ENCODE results near the gene TOMM40. TPM values are rescaled to one million over a fixed set of nuclear protein-coding genes. Genes with fewer than 3 reads are reported as not detected.

The TOMM40 gene
- total and polyA plus RNA-seq, 2 of the 13 experiments (the other 11 are each of a cell fraction or from before 2014, with no cell fraction given): 72.0 to 110 TPM

DNA sequence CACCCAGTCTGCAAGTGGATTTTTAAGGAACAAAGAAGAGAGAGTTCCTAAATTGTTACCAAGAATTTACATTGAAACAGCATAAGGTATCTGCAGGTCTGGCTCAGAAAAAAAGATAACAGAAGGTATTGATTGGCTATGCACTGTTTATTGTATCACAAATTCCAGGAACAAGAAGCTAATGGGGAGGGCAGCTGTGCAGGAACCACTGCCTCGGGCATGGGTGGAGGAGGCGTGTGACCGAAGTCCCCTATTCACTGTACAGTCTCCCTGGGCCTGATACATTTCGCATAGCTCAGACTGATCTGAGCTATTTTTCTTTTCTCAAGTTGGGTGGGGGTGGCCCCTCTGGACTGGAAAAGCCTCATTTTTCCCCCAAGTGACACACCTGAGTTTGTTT lies 33.2 kb upstream of the TOMM40 start:
- ATAC-seq: peak; percentile 89
- in situ Hi-C loops (cut with HindIII; ENCODE audit: extremely low pct_ligation_motif_present, low pct_unique_long_range_greater_than_20kb): no loop called here
- intact Hi-C loops (cut with micrococcal nuclease; ENCODE audit: unreplicated experiment): no loop called here
- no peaks in the 10 kb centered on the region for H3K27me3 ChIP-seq (ENCODE audit: control insufficient read depth in 1 of 2, insufficient read depth in 2 of 2, low read length in 2 of 2)
- POLR2A ChIA-PET: interaction anchor here (0.7 to 3.6 kb wide), 5 partner anchors 9 to 48 kb away, joined by 4 to 36 read pairs (median 11); partner anchors contain the start of genes APOE, NECTIN2 and TOMM40
- no TSS peak for BruUV-seq (replicated peaks)
- no peak for DNase-seq (ENCODE audit: low spot score)
- H3K9ac ChIP-seq (ENCODE audit: insufficient read depth, low read depth, low read length): no peak overlapping the region
- 20% methylated on average over 4 of the region's 4 CpGs for WGBS (ENCODE audit: low lambda C conversion rate)
- H3K36me3 ChIP-seq (replicated peaks in 1 of 2; ENCODE audit: control insufficient read depth in 1 of 2, insufficient read depth in 2 of 2, low read length in 2 of 2): peaks cover 5 to 28% of the 10 kb centered on the region in 2 experiments; a peak in 4 of 5 replicates
- H3K4me2 ChIP-seq (ENCODE audit: low read depth, low read length): peak overlapping the region; percentile 57
- H2AFZ ChIP-seq (ENCODE audit: low read length): no peak overlapping the region
- no peak overlapping the region; a peak in 1 of 6 replicates for H3K4me3 ChIP-seq (replicated peaks in 1 of 3; ENCODE audit: insufficient read depth in 1 of 3, low read depth in 2 of 3, low read length in 3 of 3)
- H3K27ac ChIP-seq (ENCODE audit: extremely low read length, insufficient read depth, low read length): peak overlapping the region; percentile 65
- CTCF ChIA-PET (ENCODE audit: low intra/inter-chr PET ratio, low total read pairs): no interaction called here
- peaks cover 46% of the 10 kb centered on the region for H3K79me2 ChIP-seq (ENCODE audit: insufficient read depth, low read length)
- peaks cover 69% of the 10 kb centered on the region for H3K4me1 ChIP-seq (ENCODE audit: insufficient read depth, low read length)
- no peaks in the 10 kb centered on the region for H3K9me3 ChIP-seq (ENCODE audit: low read length)
- peak; percentile 36 for FAIRE-seq
- peaks cover 16% of the 10 kb centered on the region for H4K20me1 ChIP-seq (ENCODE audit: insufficient read depth, low read length)
- TF ChIP-seq ZSCAN25 (CRISPR knock-in tag; IDR thresholded peaks at IDR 0.05) (0 out of 2 replicates have a peak, but pooled peaks have one; percentile 54), ZNF274 (CRISPR knock-in tag; IDR thresholded peaks at IDR 0.05) (no peak), MZF1 (CRISPR knock-in tag; IDR thresholded peaks at IDR 0.05; ENCODE audit: borderline replicate concordance) (no peak), IRF2 (CRISPR knock-in tag; IDR thresholded peaks at IDR 0.05) (peak; percentile 26; the same call in 1 of the 2 replicates), ZNF44 (CRISPR knock-in tag; IDR thresholded peaks at IDR 0.05) (no peak), GZF1 (CRISPR knock-in tag; IDR thresholded peaks at IDR 0.05) (no peak), ZNF768 (CRISPR knock-in tag; IDR thresholded peaks at IDR 0.05) (no peak), ZFP82 (CRISPR knock-in tag; IDR thresholded peaks at IDR 0.05; ENCODE audit: borderline replicate concordance) (no peak), ZSCAN22 (CRISPR knock-in tag; IDR thresholded peaks at IDR 0.05) (no peak), TBX2 (CRISPR knock-in tag; IDR thresholded peaks at IDR 0.05; ENCODE audit: borderline replicate concordance) (peak; percentile 50; the same call in 1 of the 2 replicates), NRL (CRISPR knock-in tag; IDR thresholded peaks at IDR 0.05; ENCODE audit: borderline replicate concordance) (no peak), SMAD3 (CRISPR knock-in tag; IDR thresholded peaks at IDR 0.05) (no peak), ZFP36L2 (CRISPR knock-in tag; IDR thresholded peaks at IDR 0.05) (no peak), NR2C2 (CRISPR knock-in tag; IDR thresholded peaks at IDR 0.05; ENCODE audit: borderline replicate concordance) (no peak), ZNF350 (CRISPR knock-in tag; IDR thresholded peaks at IDR 0.05; ENCODE audit: borderline replicate concordance, low read depth) (no peak), ZNF260 (CRISPR knock-in tag; IDR thresholded peaks at IDR 0.05; ENCODE audit: borderline replicate concordance, low read depth) (no peak), GFI1 (CRISPR knock-in tag; IDR thresholded peaks at IDR 0.05; ENCODE audit: borderline replicate concordance) (no peak), ONECUT2 (CRISPR knock-in tag; IDR thresholded peaks at IDR 0.05) (peak; percentile 83), SOX6 (IDR thresholded peaks at IDR 0.05) (no peak), SOX6 (CRISPR knock-in tag; IDR thresholded peaks at IDR 0.05) (peak; percentile 76)
- TF ChIP-seq, protein P1, sequence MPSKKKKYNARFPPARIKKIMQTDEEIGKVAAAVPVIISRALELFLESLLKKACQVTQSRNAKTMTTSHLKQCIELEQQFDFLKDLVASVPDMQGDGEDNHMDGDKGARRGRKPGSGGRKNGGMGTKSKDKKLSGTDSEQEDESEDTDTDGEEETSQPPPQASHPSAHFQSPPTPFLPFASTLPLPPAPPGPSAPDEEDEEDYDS (CRISPR knock-in tag; IDR thresholded peaks at IDR 0.05): 0 out of 2 replicates have a peak, but pooled peaks have one; percentile 16
- TF ChIP-seq, protein P2, sequence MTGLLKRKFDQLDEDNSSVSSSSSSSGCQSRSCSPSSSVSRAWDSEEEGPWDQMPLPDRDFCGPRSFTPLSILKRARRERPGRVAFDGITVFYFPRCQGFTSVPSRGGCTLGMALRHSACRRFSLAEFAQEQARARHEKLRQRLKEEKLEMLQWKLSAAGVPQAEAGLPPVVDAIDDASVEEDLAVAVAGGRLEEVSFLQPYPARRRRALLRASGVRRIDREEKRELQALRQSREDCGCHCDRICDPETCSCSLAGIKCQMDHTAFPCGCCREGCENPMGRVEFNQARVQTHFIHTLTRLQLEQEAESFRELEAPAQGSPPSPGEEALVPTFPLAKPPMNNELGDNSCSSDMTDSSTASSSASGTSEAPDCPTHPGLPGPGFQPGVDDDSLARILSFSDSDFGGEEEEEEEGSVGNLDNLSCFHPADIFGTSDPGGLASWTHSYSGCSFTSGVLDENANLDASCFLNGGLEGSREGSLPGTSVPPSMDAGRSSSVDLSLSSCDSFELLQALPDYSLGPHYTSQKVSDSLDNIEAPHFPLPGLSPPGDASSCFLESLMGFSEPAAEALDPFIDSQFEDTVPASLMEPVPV (CRISPR knock-in tag; IDR thresholded peaks at IDR 0.05): no peak
- TF ChIP-seq, protein P3, sequence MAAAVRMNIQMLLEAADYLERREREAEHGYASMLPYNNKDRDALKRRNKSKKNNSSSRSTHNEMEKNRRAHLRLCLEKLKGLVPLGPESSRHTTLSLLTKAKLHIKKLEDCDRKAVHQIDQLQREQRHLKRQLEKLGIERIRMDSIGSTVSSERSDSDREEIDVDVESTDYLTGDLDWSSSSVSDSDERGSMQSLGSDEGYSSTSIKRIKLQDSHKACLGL (CRISPR knock-in tag; IDR thresholded peaks at IDR 0.05): no peak
- TF ChIP-seq, protein P4, sequence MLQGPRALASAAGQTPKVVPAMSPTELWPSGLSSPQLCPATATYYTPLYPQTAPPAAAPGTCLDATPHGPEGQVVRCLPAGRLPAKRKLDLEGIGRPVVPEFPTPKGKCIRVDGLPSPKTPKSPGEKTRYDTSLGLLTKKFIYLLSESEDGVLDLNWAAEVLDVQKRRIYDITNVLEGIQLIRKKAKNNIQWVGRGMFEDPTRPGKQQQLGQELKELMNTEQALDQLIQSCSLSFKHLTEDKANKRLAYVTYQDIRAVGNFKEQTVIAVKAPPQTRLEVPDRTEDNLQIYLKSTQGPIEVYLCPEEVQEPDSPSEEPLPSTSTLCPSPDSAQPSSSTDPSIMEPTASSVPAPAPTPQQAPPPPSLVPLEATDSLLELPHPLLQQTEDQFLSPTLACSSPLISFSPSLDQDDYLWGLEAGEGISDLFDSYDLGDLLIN (CRISPR knock-in tag; IDR thresholded peaks at IDR 0.05; ENCODE audit: borderline replicate concordance): no peak

Data from HepG2 (cell line).